Neuronal stem cell (in vitro differentiated cells): Measurements from ENCODE around the gene VAMP8.

Experiments used
- DNase-seq: peaks from one replicate; pipeline ENCODE4 v3.0.0-alpha.2; 2013; ENCODE audit warnings: low spot score
- H2AFZ ChIP-seq: one replicate; pipeline ENCODE4 v1.6.1; 2013; ENCODE audit warnings: mild to moderate bottlenecking, low read length, inconsistent platforms
- H2AK5ac ChIP-seq: 2 replicates; pipeline ENCODE4 v1.6.1; 2013; ENCODE audit warnings: low read depth, mild to moderate bottlenecking, inconsistent platforms, low read length, moderate library complexity, mixed read lengths
- H2BK120ac ChIP-seq: 2 replicates; pipeline ENCODE4 v1.6.1; 2013; ENCODE audit warnings: low read depth, mild to moderate bottlenecking, inconsistent platforms, low read length, moderate library complexity, mixed read lengths
- H2BK12ac ChIP-seq: one replicate; pipeline ENCODE4 v1.6.1; 2013; ENCODE audit warnings: low read length, inconsistent platforms
- H2BK15ac ChIP-seq: 2 replicates; pipeline ENCODE4 v1.6.1; 2013; ENCODE audit warnings: mild to moderate bottlenecking, low read length, inconsistent platforms, mixed read lengths
- H2BK5ac ChIP-seq: one replicate; pipeline ENCODE4 v1.6.1; 2013; ENCODE audit warnings: inconsistent platforms, mild to moderate bottlenecking, low read length, moderate library complexity
- H3K14ac ChIP-seq: one replicate; pipeline ENCODE4 v1.6.1; 2013; ENCODE audit warnings: low read length, inconsistent platforms
- H3K18ac ChIP-seq: 2 replicates; pipeline ENCODE4 v1.6.1; 2013; ENCODE audit warnings: low read length, inconsistent platforms
- H3K23ac ChIP-seq: 2 replicates; pipeline ENCODE4 v1.6.1; 2013; ENCODE audit warnings: low read depth, mild to moderate bottlenecking, mixed read lengths, low read length, inconsistent platforms; ENCODE audit not compliant: poor library complexity
- H3K27ac ChIP-seq: replicated peaks from 3 replicates; pipeline ENCODE4 v1.5.1; 2013; ENCODE audit warnings: low read length, inconsistent platforms
- H3K27me3 ChIP-seq, 3 experiments: 2 replicates each; pipeline ENCODE4 v1.6.1; 2013; ENCODE audit warnings: low read length in 3 of 3, mild to moderate bottlenecking in 2 of 3, inconsistent platforms in 1 of 3, low read depth in 1 of 3, mixed read lengths in 1 of 3, moderate library complexity in 1 of 3; ENCODE audit not compliant: control insufficient read depth in 3 of 3, insufficient read depth in 3 of 3
- H3K36me3 ChIP-seq, 2 donors: replicated peaks in 1 of 2; 2 replicates each; pipeline ENCODE4 v1.6.1; 2013; ENCODE audit warnings: low read length in 2 of 2; ENCODE audit not compliant: control insufficient read depth in 2 of 2, insufficient read depth in 2 of 2
- H3K4ac ChIP-seq: 2 replicates; pipeline ENCODE4 v1.6.1; 2013; ENCODE audit warnings: inconsistent platforms, mild to moderate bottlenecking, low read length, moderate library complexity
- H3K4me1 ChIP-seq, 2 donors: 1 replicate in 1 of 2; 2 replicates in 1 of 2; pipeline ENCODE4 v1.6.1; 2013; ENCODE audit warnings: low read length in 2 of 2, low read depth in 1 of 2; ENCODE audit not compliant: control insufficient read depth in 2 of 2, insufficient read depth in 1 of 2
- H3K4me2 ChIP-seq: one replicate; pipeline ENCODE4 v1.6.1; 2013; ENCODE audit warnings: mild to moderate bottlenecking, low read length, inconsistent platforms; ENCODE audit not compliant: insufficient read depth, poor library complexity, severe bottlenecking
- H3K4me3 ChIP-seq, 2 donors: 2 replicates each; pipeline ENCODE4 v1.5.1; 2013; ENCODE audit warnings: low read length in 2 of 2, mild to moderate bottlenecking in 2 of 2, inconsistent platforms in 1 of 2, moderate library complexity in 1 of 2
- H3K79me1 ChIP-seq: one replicate; pipeline ENCODE4 v1.6.1; 2013; ENCODE audit warnings: low read depth, mild to moderate bottlenecking, inconsistent platforms, low read length, moderate library complexity
- H3K9ac ChIP-seq: one replicate; pipeline ENCODE4 v1.6.1; 2013; ENCODE audit warnings: mild to moderate bottlenecking, low read depth, low read length, inconsistent platforms; ENCODE audit not compliant: poor library complexity
- H3K9me3 ChIP-seq, 2 donors: replicated peaks in 1 of 2; 2 replicates each; pipeline versions ENCODE3 to v1.6.1; 2013; ENCODE audit warnings: low read length in 2 of 2, mild to moderate bottlenecking in 2 of 2, inconsistent platforms in 1 of 2, low read depth in 1 of 2, mixed read lengths in 1 of 2, moderate library complexity in 1 of 2; ENCODE audit not compliant: control insufficient read depth in 2 of 2, insufficient read depth in 1 of 2
- H4K8ac ChIP-seq: one replicate; pipeline ENCODE4 v1.6.1; 2013; ENCODE audit warnings: low read depth, mild to moderate bottlenecking, inconsistent platforms, low read length, moderate library complexity
- H4K91ac ChIP-seq: one replicate; pipeline ENCODE4 v1.6.1; 2013; ENCODE audit warnings: low read length, low read depth, mild to moderate bottlenecking, inconsistent platforms; ENCODE audit not compliant: poor library complexity
- whole genome bisulfite sequencing, 2 donors: extraction: QIAGEN DNeasy Blood & Tissue Kit; methylation state at CpG; one replicate each; pipeline ENCODE4 v1.1.7; 2013; ENCODE audit warnings: missing lambda C conversion rate in 2 of 2, mixed read lengths in 1 of 2; ENCODE audit not compliant: insufficient read length in 2 of 2, insufficient replicate concordance in 1 of 2; ENCODE audit errors: extremely low coverage in 2 of 2; 5-methylcytosine and 5-hydroxymethylcytosine counted together

The VAMP8 gene

DNA sequence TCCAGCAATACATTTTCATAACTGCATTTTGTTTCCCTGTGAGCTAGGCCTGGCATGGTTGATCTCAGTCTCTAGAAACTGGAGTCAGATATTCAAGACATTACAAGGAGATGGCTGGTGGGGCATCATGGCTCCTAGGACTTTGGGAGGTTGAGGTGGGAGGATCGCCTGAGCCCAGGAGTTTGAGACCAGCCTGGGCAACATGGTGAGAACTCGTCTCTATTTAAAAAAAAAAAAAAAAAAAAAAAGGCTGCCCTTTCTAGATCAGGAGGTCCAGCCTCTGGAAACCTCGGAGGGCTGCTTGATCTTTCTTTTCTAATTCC is 362 bp upstream of the VAMP8 start:
- peaks cover 0 to 6% (median 3%) of the 10 kb centered on the region in 3 experiments for H3K27me3 ChIP-seq
- H3K18ac ChIP-seq: no peak overlapping the region
- H4K8ac ChIP-seq: no peak overlapping the region
- peak overlapping the region; percentile 93 for H2AFZ ChIP-seq
- no peak overlapping the region for H3K27ac ChIP-seq
- no peak overlapping the region for H3K14ac ChIP-seq
- no peaks in the 10 kb centered on the region for H3K9me3 ChIP-seq
- no peak overlapping the region for H3K4me2 ChIP-seq
- no peak overlapping the region for H2BK12ac ChIP-seq
- DNase-seq: no peak
- no peak overlapping the region for H3K23ac ChIP-seq
- H3K4me3 ChIP-seq: no peak overlapping the region
- H3K4me1 ChIP-seq: peaks cover 20 to 26% of the 10 kb centered on the region in 2 donors
- no peak overlapping the region for H2BK120ac ChIP-seq
- no peak overlapping the region for H4K91ac ChIP-seq
- H3K79me1 ChIP-seq: no peaks in the 10 kb centered on the region
- no peaks in the 10 kb centered on the region for H3K36me3 ChIP-seq
- H2AK5ac ChIP-seq: no peak overlapping the region
- no peak overlapping the region for H3K9ac ChIP-seq
- WGBS, 2 donors: no CpG with 5 or more reads among the region's 3 CpGs
- H2BK15ac ChIP-seq: no peak overlapping the region
- no peak overlapping the region for H3K4ac ChIP-seq
- no peak overlapping the region for H2BK5ac ChIP-seq

DNA sequence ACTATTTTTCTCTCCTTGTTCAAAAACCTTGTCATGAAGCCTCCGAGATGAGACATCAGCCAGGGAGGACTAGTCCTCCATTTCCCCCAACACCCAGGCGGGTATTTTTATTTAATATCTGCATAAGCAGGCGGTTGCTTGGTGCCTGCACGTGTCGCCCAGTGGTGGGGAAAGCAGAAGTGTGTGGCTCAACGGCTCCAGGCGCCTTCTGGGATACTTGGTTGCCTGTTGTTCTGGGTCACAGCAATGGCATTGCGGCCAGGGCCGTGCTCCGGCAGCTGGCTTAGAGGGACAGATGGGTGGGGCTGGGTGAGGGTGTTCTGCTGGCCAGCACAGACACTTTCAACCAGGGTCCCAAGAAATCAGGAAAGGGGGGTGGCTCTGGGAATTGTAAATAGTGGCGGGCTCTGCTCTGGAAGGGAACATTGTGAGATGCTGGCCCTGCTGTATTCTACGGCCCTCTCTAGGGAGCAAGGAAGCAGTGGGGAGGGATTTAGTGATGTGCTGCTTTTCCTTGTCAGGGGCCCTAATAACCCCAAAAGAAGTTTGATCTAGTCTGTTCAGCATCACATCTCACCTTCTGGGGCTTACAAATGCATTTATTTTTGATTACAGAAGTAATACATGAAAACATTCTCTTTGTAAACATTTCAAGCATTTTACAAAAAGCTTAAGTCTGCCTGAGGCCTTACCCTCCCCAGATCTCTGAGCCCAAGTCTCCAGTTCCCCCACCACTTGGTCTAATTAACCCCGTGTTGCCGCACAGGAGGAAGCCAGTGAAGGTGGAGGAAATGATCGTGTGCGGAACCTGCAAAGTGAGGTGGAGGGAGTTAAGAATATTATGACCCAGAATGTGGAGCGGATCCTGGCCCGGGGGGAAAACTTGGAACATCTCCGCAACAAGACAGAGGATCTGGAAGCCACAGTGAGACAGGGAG is 1.1 kb downstream of the VAMP8 start:
- peaks cover 13 to 26% of the 10 kb centered on the region in 2 donors for H3K4me1 ChIP-seq
- WGBS, 2 donors: no CpG with 5 or more reads among the region's 19 CpGs
- H3K23ac ChIP-seq: peak overlapping the region; percentile 46
- no peak for DNase-seq
- H2BK120ac ChIP-seq: no peak overlapping the region
- H2BK15ac ChIP-seq: no peak overlapping the region
- H3K18ac ChIP-seq: no peak overlapping the region
- no peak overlapping the region for H2AK5ac ChIP-seq
- H3K14ac ChIP-seq: no peak overlapping the region
- no peak overlapping the region for H4K8ac ChIP-seq
- no peak overlapping the region for H3K4ac ChIP-seq
- no peak overlapping the region for H4K91ac ChIP-seq
- H2BK12ac ChIP-seq: no peak overlapping the region
- H2BK5ac ChIP-seq: no peak overlapping the region
- no peak overlapping the region for H3K9ac ChIP-seq
- H3K27me3 ChIP-seq: peaks cover 0 to 6% (median 0%) of the 10 kb centered on the region in 3 experiments
- H3K4me2 ChIP-seq: no peak overlapping the region
- H3K79me1 ChIP-seq: no peaks in the 10 kb centered on the region
- no peaks in the 10 kb centered on the region for H3K9me3 ChIP-seq
- no peak overlapping the region for H3K4me3 ChIP-seq
- no peak overlapping the region for H3K27ac ChIP-seq
- H3K36me3 ChIP-seq: no peaks in the 10 kb centered on the region
- peak overlapping the region; percentile 93 for H2AFZ ChIP-seq

DNA sequence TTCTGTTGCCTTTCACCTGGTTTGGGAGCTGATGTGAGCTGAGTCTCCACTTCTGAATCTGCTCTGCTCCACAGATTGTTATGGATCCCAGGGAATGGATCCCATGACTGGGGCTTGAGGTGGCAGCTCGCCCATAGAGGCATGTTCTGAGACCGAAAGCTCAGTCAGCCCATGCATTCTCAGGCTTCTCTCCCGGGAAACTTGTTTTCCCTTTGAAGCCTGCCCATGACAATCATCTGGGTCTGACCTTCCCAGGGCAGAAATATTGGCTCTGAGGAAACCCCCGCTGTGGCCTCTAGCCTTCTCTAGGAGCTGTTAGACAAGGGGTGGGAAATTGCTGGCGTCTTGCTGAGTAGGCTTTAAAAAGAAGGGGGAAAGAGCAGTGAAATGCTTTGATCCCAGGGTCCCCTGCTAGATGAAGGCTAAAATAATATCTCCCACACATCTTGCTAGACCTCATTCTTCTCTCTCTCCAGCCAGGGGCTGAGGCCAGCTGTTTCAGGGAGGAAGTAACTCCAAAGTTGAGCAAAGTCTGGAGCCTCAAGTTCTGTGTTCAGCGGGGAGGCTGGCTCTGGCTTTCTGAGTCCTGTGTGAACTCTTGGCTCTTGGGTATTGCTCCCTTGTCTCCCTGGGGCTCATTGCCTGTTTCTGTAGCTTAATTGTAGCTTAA is 2.0 kb downstream of the VAMP8 start:
- no peak overlapping the region for H3K4ac ChIP-seq
- H3K4me3 ChIP-seq: no peak overlapping the region

GRCh38 chr2:85580206-85580605 is 2.8 kb downstream of the VAMP8 start:
- Histone ChIP-seq H2BK120ac (no peak overlapping the region), H3K4me1 (peaks cover 19 to 29% of the 10 kb centered on the region in 2 donors), H2BK5ac (no peak overlapping the region), H2BK12ac (no peak overlapping the region), H4K91ac (no peak overlapping the region), H3K9me3 (no peaks in the 10 kb centered on the region), H3K4me2 (no peak overlapping the region), H2AK5ac (no peak overlapping the region), H3K18ac (no peak overlapping the region), H3K9ac (no peak overlapping the region), H4K8ac (no peak overlapping the region), H3K4ac (no peak overlapping the region), H3K23ac (no peak overlapping the region), H2AFZ (no peak overlapping the region), H3K27me3 (peaks cover 0 to 21% (median 3%) of the 10 kb centered on the region in 3 experiments), H3K79me1 (no peaks in the 10 kb centered on the region), H3K27ac (no peak overlapping the region), H3K14ac (no peak overlapping the region), H2BK15ac (no peak overlapping the region), H3K36me3 (no peaks in the 10 kb centered on the region), H3K4me3 (peak overlapping the region in 1 of 2 donors; percentile 22)
- no peak for DNase-seq
- WGBS, 2 donors: no CpG with 5 or more reads among the region's 3 CpGs

More for the DNA sequence above, 2.0 kb downstream of the VAMP8 start:
- peak overlapping the region; percentile 16 for H2BK5ac ChIP-seq
- H2BK120ac ChIP-seq: no peak overlapping the region
- no peak overlapping the region for H3K9ac ChIP-seq
- H3K9me3 ChIP-seq: no peaks in the 10 kb centered on the region
- H2AFZ ChIP-seq: peak overlapping the region; percentile 93
- H2BK15ac ChIP-seq: no peak overlapping the region
- peaks cover 13 to 26% of the 10 kb centered on the region in 2 donors for H3K4me1 ChIP-seq
- H3K27ac ChIP-seq: no peak overlapping the region
- no peaks in the 10 kb centered on the region for H3K36me3 ChIP-seq
- no peak overlapping the region for H4K91ac ChIP-seq
- H2AK5ac ChIP-seq: no peak overlapping the region
- WGBS, 2 donors: no CpG with 5 or more reads among the region's 6 CpGs
- no peak overlapping the region for H3K14ac ChIP-seq
- no peak overlapping the region for H4K8ac ChIP-seq
- peak overlapping the region; percentile 32 for H3K18ac ChIP-seq
- peak overlapping the region; percentile 36 for H3K23ac ChIP-seq
- peaks cover 0 to 13% (median 3%) of the 10 kb centered on the region in 3 experiments for H3K27me3 ChIP-seq
- no peaks in the 10 kb centered on the region for H3K79me1 ChIP-seq
- no peak overlapping the region for H2BK12ac ChIP-seq
- H3K4me2 ChIP-seq: no peak overlapping the region
- no peak for DNase-seq
